Transverse colon (tissue), 4 donors: ENCODE data around the gene LRRC19. TPM values are rescaled to one million over a fixed set of nuclear protein-coding genes. Genes with fewer than 3 reads are reported as not detected.

Experiments
- DNase-seq: peaks from one replicate; pipeline ENCODE4 v3.0.0-alpha.2; 2019
- H3K27ac ChIP-seq, 4 donors: fragments of 200-600 bp; sonication (generic); 2 replicates each; pipeline ENCODE4 v1.5.1; 2016 to 2018; ENCODE audit warnings: inconsistent platforms in 4 of 4
- H3K27me3 ChIP-seq: fragments of 200-600 bp; sonication (generic); 2 replicates; pipeline ENCODE4 v1.5.1; 2017; ENCODE audit warnings: inconsistent platforms
- H3K36me3 ChIP-seq, 4 donors: fragments of 200-600 bp; sonication (generic); 2 replicates each; pipeline ENCODE4 v1.5.1; 2017 to 2019; ENCODE audit warnings: inconsistent platforms in 4 of 4
- H3K4me1 ChIP-seq, 4 donors: fragments of 200-600 bp; sonication (generic); 2 replicates each; pipeline ENCODE4 v1.5.1; 2017 to 2020; ENCODE audit warnings: inconsistent platforms in 4 of 4
- H3K4me3 ChIP-seq, 4 donors: fragments of 200-600 bp; sonication (generic); 1 replicate in 1 of 4; 2 replicates in 3 of 4; pipeline versions ENCODE4 v1.5.1 to v1.6.1; 2017 to 2019; ENCODE audit warnings: inconsistent platforms in 4 of 4
- H3K9me3 ChIP-seq, 2 donors: fragments of 200-600 bp; sonication (generic); 2 replicates each; pipeline ENCODE4 v1.5.1; 2017 to 2019; ENCODE audit warnings: inconsistent platforms in 2 of 2
- CTCF ChIP-seq, 5 experiments: fragments of 200-600 bp in 3 of 5; fragments of 450-650 bp in 2 of 5; sonication (generic) in 3 of 5; IDR thresholded peaks; 1 replicate in 2 of 5; 2 replicates in 3 of 5; pipeline ENCODE4 v1.5.1; 2016 to 2017; ENCODE audit warnings: antibody characterized with exemption in 5 of 5, inconsistent platforms in 3 of 5, mild to moderate bottlenecking in 2 of 5, moderate library complexity in 1 of 5
- EP300 ChIP-seq: sonication (generic); formaldehyde crosslinking; IDR thresholded peaks from one replicate; pipeline ENCODE4 v1.6.1; 2017; ENCODE audit warnings: antibody characterized with exemption, low read depth
- POLR2A ChIP-seq: fragments of 450-650 bp; IDR thresholded peaks from one replicate; pipeline ENCODE4 v1.6.1; 2016; ENCODE audit warnings: antibody characterized with exemption, mild to moderate bottlenecking, moderate library complexity
- POLR2AphosphoS5 ChIP-seq, 3 donors: sonication (generic); formaldehyde crosslinking; IDR thresholded peaks; one replicate each; pipeline ENCODE4 v1.6.1; 2016; ENCODE audit warnings: antibody characterized with exemption in 3 of 3
- WGBS, 2 donors: methylation state at CpG; one replicate each; pipeline ENCODE4 v1.1.5; 2018; ENCODE audit warnings: low coverage in 1 of 2; 5-methylcytosine and 5-hydroxymethylcytosine counted together
- in situ Hi-C, 4 donors: fragments of 200-750 bp; cut with MboI; loops; one replicate each; pipeline versions ENCODE4 v1.15.0 to v1.15.1; 2017; ENCODE audit warnings: low sequenced_read_pairs in 3 of 4, low pct_ligation_motif_present in 1 of 4, low pct_unique_long_range_greater_than_20kb in 1 of 4
- intact Hi-C: fragments of 100-400 bp; cut with DNase I; formaldehyde crosslinking; loops from one replicate; pipeline ENCODE4 v1.15.1; 2023; ENCODE audit warnings: low total_unique reads
- total RNA-seq, 4 donors: library from RNA; depleted of rRNA; stranded (reverse); fragments of >200 nt; gene quantifications; one replicate each; pipeline ENCODE4 v1.1.0, GENCODE V29; 2016

LRRC19 gene
- total RNA-seq, 4 donors from 2014 or later, result 31.0 to 102 (median 86.3) TPM

DNA sequence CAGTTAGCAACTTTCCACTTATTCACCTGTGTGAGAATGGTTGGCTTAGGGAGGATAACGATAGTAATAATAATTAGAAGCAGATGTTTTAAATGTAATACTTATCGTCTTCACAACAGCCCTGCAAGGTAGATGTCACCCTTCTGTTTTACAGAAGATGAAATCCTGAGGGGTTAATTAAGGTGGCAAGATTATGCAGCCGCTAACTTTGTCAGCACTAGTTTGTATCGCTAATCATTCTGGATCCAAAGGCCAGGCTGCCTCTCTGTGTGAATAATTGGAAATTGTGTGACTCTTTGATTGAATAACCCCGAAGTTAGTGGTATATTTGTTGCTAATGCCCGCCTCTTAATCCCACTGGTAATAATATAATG, 48.6 kb downstream of the LRRC19 start:
- no peaks in the 10 kb centered on the region for H3K9me3 ChIP-seq
- H3K4me1 ChIP-seq, result peaks cover 6 to 23% (median 13%) of the 10 kb centered on the region in 4 donors
- in situ Hi-C loops (loop anchor here in 1 of 4 donors (10.0 kb wide), 1 partner anchor 62 kb away; the partner anchor contains the start of gene CAAP1), intact Hi-C loops (no loop called here)
- H3K27me3 ChIP-seq, result no peaks in the 10 kb centered on the region
- H3K36me3 ChIP-seq, result no peaks in the 10 kb centered on the region
- no peak for DNase-seq
- 21 to 32% methylated on average over 6 of the region's 6 CpGs for WGBS, 2 donors
- no peak for TF ChIP-seq POLR2AphosphoS5 (IDR thresholded peaks at IDR 0.05)
- TF ChIP-seq EP300, result no peak
- no peak for TF ChIP-seq CTCF (IDR thresholded peaks at IDR 0.05)
- no peak for TF ChIP-seq POLR2A
- H3K4me3 ChIP-seq, result peak overlapping the region; percentile 10 to 56 (median 46)
- H3K27ac ChIP-seq, result peak overlapping the region; percentile 86 to 92 (median 88)

DNA sequence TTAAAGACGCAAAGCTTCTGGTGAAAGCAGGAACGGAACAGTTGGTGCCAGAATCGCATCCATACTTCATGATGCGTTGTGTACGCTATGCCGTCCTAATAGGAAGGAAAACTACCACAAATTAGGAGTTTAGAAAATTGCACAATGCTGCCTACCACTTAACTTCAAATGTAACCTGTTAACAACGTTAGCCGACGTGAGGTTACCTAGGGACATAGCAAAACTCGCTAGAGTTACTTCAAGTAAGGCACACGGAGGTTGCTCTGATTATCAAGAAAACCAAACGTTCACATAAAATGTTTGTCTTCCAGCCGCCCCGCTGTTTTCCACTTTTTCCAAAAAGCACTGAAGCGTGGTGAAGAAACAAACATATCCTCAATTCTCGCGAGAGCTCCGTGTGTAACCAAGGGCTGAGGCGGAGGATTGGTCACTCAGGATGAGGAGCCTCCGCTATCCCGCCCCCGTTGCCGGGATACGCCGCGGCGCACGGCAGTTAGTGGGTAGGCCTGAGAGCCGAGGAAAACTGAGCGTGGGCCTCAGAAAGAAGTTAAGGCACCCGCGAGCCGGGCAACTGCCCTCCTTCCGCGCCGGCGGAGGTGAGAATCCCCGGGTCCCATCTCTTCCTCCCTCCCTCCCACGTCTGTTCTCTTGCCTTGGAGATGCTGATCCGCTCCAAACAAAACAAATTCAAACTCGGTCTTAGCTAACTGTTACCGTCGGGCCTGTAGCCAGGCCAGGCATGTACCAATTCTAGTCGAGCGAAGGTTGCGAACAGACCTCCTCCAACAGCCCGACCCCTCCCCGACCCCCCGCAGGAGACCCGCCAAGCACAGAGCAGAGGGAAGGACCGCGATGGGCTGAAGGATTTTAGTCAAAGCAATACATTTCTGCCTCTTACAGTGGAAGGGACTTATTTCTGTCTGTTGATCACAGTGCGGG, 49.3 kb downstream of the LRRC19 start, which contains the start of gene IFT74:
IFT74 (plus strand) TSS at position 492 of the 939 bp plus-strand sequence. CDS start 5,556 bp downstream, outside the sequence.
- H3K4me3 ChIP-seq, result peak within 1 kb of the TSS; percentile 12 to 56 (median 46)
- in situ Hi-C loops, result loop anchor here in 1 of 4 donors (10.0 kb wide), 1 partner anchor 61 kb away; the partner anchor contains the start of gene CAAP1
- peaks cover 6 to 23% (median 13%) of the 10 kb centered on the region in 4 donors for H3K4me1 ChIP-seq
- H3K36me3 ChIP-seq, result no peaks in the 10 kb centered on the region
- peak; percentile 98 for DNase-seq
- H3K9me3 ChIP-seq, result no peaks in the 10 kb centered on the region
- peak in 1 of 3 donors; percentile 22 for TF ChIP-seq POLR2AphosphoS5 (IDR thresholded peaks at IDR 0.05)
- TF ChIP-seq EP300, result no peak
- peak; percentile 59 for TF ChIP-seq POLR2A
- H3K27me3 ChIP-seq, result no peaks in the 10 kb centered on the region
- intact Hi-C loops, result no loop called here
- H3K27ac ChIP-seq, result peak within 1 kb of the TSS; percentile 86 to 92 (median 88)
- 0 to 1% methylated on average over 10 to 49 of the region's 53 CpGs for WGBS, 2 donors

GRCh38 chr9:26955222-26955903, 50.1 kb downstream of the LRRC19 start:
- TF ChIP-seq EP300 (no peak), POLR2AphosphoS5 (IDR thresholded peaks at IDR 0.05) (no peak), CTCF (IDR thresholded peaks at IDR 0.05) (no peak), POLR2A (no peak)
- intact Hi-C loops (no loop called here), in situ Hi-C loops (loop anchor here in 1 of 4 donors (10.0 kb wide), 1 partner anchor 61 kb away; the partner anchor contains the start of gene CAAP1)
- Histone ChIP-seq H3K4me1 (peaks cover 6 to 23% (median 13%) of the 10 kb centered on the region in 4 donors), H3K4me3 (peak overlapping the region; percentile 12 to 56 (median 46)), H3K27me3 (no peaks in the 10 kb centered on the region), H3K27ac (peak overlapping the region; percentile 86 to 92 (median 88)), H3K36me3 (no peaks in the 10 kb centered on the region), H3K9me3 (no peaks in the 10 kb centered on the region)
- WGBS, 2 donors, result 30 to 62% methylated on average over 1 to 4 of the region's 4 CpGs
- peak; percentile 24 for DNase-seq

- H3K36me3 ChIP-seq, result no peaks in the 10 kb centered on the region
- H3K27ac ChIP-seq, result peak overlapping the region in 2 of 4 donors; percentile 86 to 89
- no peak for DNase-seq
- intact Hi-C loops (no loop called here), in situ Hi-C loops (loop anchor here in 1 of 4 donors (10.0 kb wide), 1 partner anchor 59 kb away; the partner anchor contains the start of gene CAAP1)
- no peaks in the 10 kb centered on the region for H3K9me3 ChIP-seq
- peaks cover 6 to 23% (median 13%) of the 10 kb centered on the region in 4 donors for H3K4me1 ChIP-seq
- no peaks in the 10 kb centered on the region for H3K27me3 ChIP-seq
- no peak overlapping the region for H3K4me3 ChIP-seq
- TF ChIP-seq POLR2A (no peak), POLR2AphosphoS5 (IDR thresholded peaks at IDR 0.05) (no peak), EP300 (no peak), CTCF (IDR thresholded peaks at IDR 0.05) (no peak)
- WGBS, 2 donors, result 65 to 89% methylated on average over 3 of the region's 3 CpGs
Observed at GRCh38 chr9:26954050-26954508, 51.4 kb downstream of the LRRC19 start.
